H9 (cell line): ENCODE results near the gene CHRNA4. TPM values are rescaled to one million over a fixed set of nuclear protein-coding genes. Genes with fewer than 3 reads are reported as not detected.

ENCODE experiments used
- DNase-seq: peaks from one replicate; pipeline ENCODE4 v3.0.0-alpha.2; 2017
- H2AFZ ChIP-seq: one replicate; pipeline ENCODE4 v1.6.1; 2013; ENCODE audit warnings: mild to moderate bottlenecking, low read length, control low read depth, moderate library complexity
- H2AK5ac ChIP-seq: 2 replicates; pipeline ENCODE4 v1.6.1; 2013; ENCODE audit warnings: low read length, control low read depth, mixed read lengths; ENCODE audit not compliant: insufficient read length
- H2BK120ac ChIP-seq: one replicate; pipeline ENCODE4 v1.6.1; 2013; ENCODE audit warnings: low read depth, mild to moderate bottlenecking, low read length, control low read depth, inconsistent platforms; ENCODE audit not compliant: poor library complexity, severe bottlenecking
- H2BK12ac ChIP-seq: 2 replicates; pipeline ENCODE4 v1.6.1; 2013; ENCODE audit warnings: low read length, control low read depth, mixed read lengths, low read depth; ENCODE audit not compliant: insufficient read length
- H2BK15ac ChIP-seq: 2 replicates; pipeline ENCODE4 v1.6.1; 2013; ENCODE audit warnings: low read depth, low read length, control low read depth
- H2BK20ac ChIP-seq: one replicate; pipeline ENCODE4 v1.6.1; 2013; ENCODE audit warnings: low read depth, mild to moderate bottlenecking, low read length, control low read depth, inconsistent platforms; ENCODE audit not compliant: poor library complexity, severe bottlenecking
- H2BK5ac ChIP-seq: 2 replicates; pipeline ENCODE4 v1.6.1; 2013; ENCODE audit warnings: low read length, control low read depth, mixed read lengths; ENCODE audit not compliant: insufficient read length
- H3K14ac ChIP-seq: 2 replicates; pipeline ENCODE4 v1.6.1; 2013; ENCODE audit warnings: low read length, control low read depth; ENCODE audit not compliant: insufficient read depth
- H3K18ac ChIP-seq: 2 replicates; pipeline ENCODE4 v1.6.1; 2013; ENCODE audit warnings: low read depth, mild to moderate bottlenecking, mixed read lengths, low read length, control low read depth; ENCODE audit not compliant: insufficient read length
- H3K23ac ChIP-seq: 2 replicates; pipeline ENCODE4 v1.6.1; 2013; ENCODE audit warnings: low read length, control low read depth, mixed read lengths, low read depth; ENCODE audit not compliant: insufficient read length
- H3K23me2 ChIP-seq: 2 replicates; pipeline ENCODE4 v1.6.1; 2013; ENCODE audit warnings: low read depth, mild to moderate bottlenecking, mixed read lengths, low read length, control low read depth; ENCODE audit not compliant: insufficient read length, poor library complexity, severe bottlenecking
- H3K27ac ChIP-seq: 2 replicates; pipeline ENCODE4 v1.5.1; 2013; ENCODE audit warnings: low read length, control low read depth, mixed read lengths, low read depth; ENCODE audit not compliant: insufficient read length
- H3K27me3 ChIP-seq: 2 replicates; pipeline ENCODE4 v1.6.1; 2013; ENCODE audit warnings: low read length, control low read depth, inconsistent platforms; ENCODE audit not compliant: insufficient read depth
- H3K4ac ChIP-seq: 2 replicates; pipeline ENCODE4 v1.6.1; 2013; ENCODE audit warnings: low read depth, mild to moderate bottlenecking, control low read depth, inconsistent platforms, low read length, moderate library complexity
- H3K4me1 ChIP-seq: 2 replicates; pipeline ENCODE4 v1.6.1; 2013; ENCODE audit warnings: low read length, control low read depth, inconsistent platforms; ENCODE audit not compliant: insufficient read depth
- H3K4me2 ChIP-seq: 2 replicates; pipeline ENCODE4 v1.6.1; 2013; ENCODE audit warnings: low read length, control low read depth, mixed read lengths; ENCODE audit not compliant: insufficient read length, insufficient read depth
- H3K56ac ChIP-seq: 2 replicates; pipeline ENCODE4 v1.6.1; 2013; ENCODE audit warnings: low read depth, mild to moderate bottlenecking, mixed read lengths, low read length, control low read depth; ENCODE audit not compliant: insufficient read length
- H3K79me1 ChIP-seq: 2 replicates; pipeline ENCODE4 v1.6.1; 2013; ENCODE audit warnings: low read depth, mild to moderate bottlenecking, moderate library complexity, low read length, control low read depth, inconsistent platforms; ENCODE audit not compliant: insufficient read depth, poor library complexity, severe bottlenecking
- H3K79me2 ChIP-seq: 2 replicates; pipeline ENCODE4 v1.6.1; 2013; ENCODE audit warnings: low read length, control low read depth, inconsistent platforms; ENCODE audit not compliant: insufficient read depth
- H3K9ac ChIP-seq: 2 replicates; pipeline ENCODE4 v1.6.1; 2013; ENCODE audit warnings: low read length, control low read depth, mixed read lengths; ENCODE audit not compliant: insufficient read length; ENCODE audit errors: extremely low read depth
- H3K9me3 ChIP-seq: one replicate; pipeline ENCODE4 v1.6.1; 2013; ENCODE audit warnings: low read depth, low read length, inconsistent platforms; ENCODE audit not compliant: control insufficient read depth
- H3T11ph ChIP-seq: one replicate; pipeline ENCODE4 v1.6.1; 2013; ENCODE audit warnings: mild to moderate bottlenecking, low read length, control low read depth, inconsistent platforms
- H4K20me1 ChIP-seq: one replicate; pipeline ENCODE4 v1.6.1; 2013; ENCODE audit not compliant: control insufficient read depth, insufficient read length, insufficient read depth
- H4K5ac ChIP-seq: 2 replicates; pipeline ENCODE4 v1.6.1; 2013; ENCODE audit warnings: low read depth, mild to moderate bottlenecking, mixed read lengths, low read length, control low read depth; ENCODE audit not compliant: insufficient read length
- H4K8ac ChIP-seq: replicated peaks from 2 replicates; pipeline ENCODE4 v1.6.1; 2013; ENCODE audit warnings: low read length, control low read depth, mixed read lengths, low read depth; ENCODE audit not compliant: insufficient read length
- H4K91ac ChIP-seq: 2 replicates; pipeline ENCODE4 v1.6.1; 2013; ENCODE audit warnings: low read depth, mild to moderate bottlenecking, moderate library complexity, mixed read lengths, low read length, control low read depth; ENCODE audit not compliant: insufficient read length
- H3K27ac Mint-ChIP-seq, 3 experiments: 2 replicates in 2 of 3; 3 replicates in 1 of 3; pipeline ENCODE4 v1.8.0; 2020 to 2021; ENCODE audit warnings: mixed read lengths in 3 of 3, mild to moderate bottlenecking in 1 of 3, moderate library complexity in 1 of 3
- H3K27me3 Mint-ChIP-seq: 2 replicates; pipeline ENCODE4 v1.8.0; 2021; ENCODE audit warnings: low read depth, mild to moderate bottlenecking, moderate library complexity, mixed read lengths
- H3K36me3 Mint-ChIP-seq, 3 experiments: 2 replicates in 2 of 3; 3 replicates in 1 of 3; pipeline ENCODE4 v1.8.0; 2020 to 2021; ENCODE audit warnings: low read depth in 3 of 3, mixed read lengths in 3 of 3; ENCODE audit not compliant: insufficient read depth in 1 of 3
- H3K4me1 Mint-ChIP-seq, 2 experiments: 2 replicates each; pipeline ENCODE4 v1.8.0; 2020; ENCODE audit warnings: mixed read lengths in 2 of 2
- H3K4me3 Mint-ChIP-seq, 2 experiments: 2 replicates in 1 of 2; 3 replicates in 1 of 2; pipeline ENCODE4 v1.8.0; 2020 to 2021; ENCODE audit warnings: mild to moderate bottlenecking in 2 of 2, mixed read lengths in 2 of 2, moderate library complexity in 1 of 2
- H3K9me3 Mint-ChIP-seq, 2 experiments: 2 replicates in 1 of 2; 3 replicates in 1 of 2; pipeline ENCODE4 v1.8.0; 2020; ENCODE audit warnings: mild to moderate bottlenecking in 2 of 2, mixed read lengths in 2 of 2, moderate library complexity in 1 of 2
- CTCF ChIP-seq: fragments of 200-600 bp; sonication (generic); conservative IDR thresholded peaks from 3 replicates; pipeline ENCODE4 v1.8.0; 2021; ENCODE audit warnings: antibody characterized with exemption, mild to moderate bottlenecking
- WGBS: extraction: QIAGEN DNeasy Blood & Tissue Kit; methylation state at CpG from one replicate; pipeline ENCODE4 v1.1.7; 2013; ENCODE audit warnings: missing lambda C conversion rate, low lambda C conversion rate, mixed read lengths; ENCODE audit not compliant: insufficient read length; ENCODE audit errors: extremely low coverage; 5-methylcytosine and 5-hydroxymethylcytosine counted together
- total RNA-seq: library from RNA; stranded (reverse); gene quantifications from 2 replicates; pipeline ENCODE4 v1.2.1, GENCODE V29; 2021

CHRNA4 gene
- total RNA-seq, 1 experiment from 2014 or later: 2.5 TPM

GRCh38 chr20:63368151-63368550 is 7.0 kb upstream of the CHRNA4 start:
- peaks cover 2% of the 10 kb centered on the region for H4K20me1 ChIP-seq
- no peaks in the 10 kb centered on the region for H3K79me2 ChIP-seq
- Mint-ChIP-seq H3K27ac (no peak overlapping the region), H3K36me3 (no peaks in the 10 kb centered on the region), H3K27me3 (peaks cover 5% of the 10 kb centered on the region), H3K4me1 (peaks cover 9 to 26% of the 10 kb centered on the region in 2 experiments), H3K9me3 (no peaks in the 10 kb centered on the region), H3K4me3 (no peak overlapping the region)
- no peak overlapping the region for H4K5ac ChIP-seq
- H2AK5ac ChIP-seq: no peak overlapping the region
- no peak overlapping the region for H4K8ac ChIP-seq
- H3K79me1 ChIP-seq: no peaks in the 10 kb centered on the region
- H3K4ac ChIP-seq: no peak overlapping the region
- WGBS: no CpG with 5 or more reads among the region's 8 CpGs
- H2BK12ac ChIP-seq: no peak overlapping the region
- no peaks in the 10 kb centered on the region for H3K9me3 ChIP-seq
- no peak overlapping the region for H4K91ac ChIP-seq
- H3K9ac ChIP-seq: no peak overlapping the region
- no peak overlapping the region for H3K23ac ChIP-seq
- H2BK15ac ChIP-seq: no peak overlapping the region
- no peak overlapping the region for H2AFZ ChIP-seq
- H3K27ac ChIP-seq: no peak overlapping the region
- no peak overlapping the region for H3K18ac ChIP-seq
- no peaks in the 10 kb centered on the region for H3K27me3 ChIP-seq
- H3K23me2 ChIP-seq: no peaks in the 10 kb centered on the region
- no peak overlapping the region for H3K4me2 ChIP-seq
- no peak overlapping the region for H2BK5ac ChIP-seq
- H3K14ac ChIP-seq: no peak overlapping the region
- H3K56ac ChIP-seq: no peak overlapping the region
- no peaks in the 10 kb centered on the region for H3K4me1 ChIP-seq
- no peak for TF ChIP-seq CTCF
- no peak overlapping the region for H2BK120ac ChIP-seq
- DNase-seq: no peak
- H2BK20ac ChIP-seq: no peak overlapping the region
- no peak overlapping the region for H3T11ph ChIP-seq
